ENCODE results near the gene POLG2. TPM values are rescaled to one million over a fixed set of nuclear protein-coding genes. Genes with fewer than 3 reads are reported as not detected.

POLG2 gene
- total and polyA plus RNA-seq, 9 of the 15 experiments (the other 6 are each of a cell fraction or from before 2014, with no cell fraction given), result 13.4 to 44.8 (median 37.0) TPM

DNA sequence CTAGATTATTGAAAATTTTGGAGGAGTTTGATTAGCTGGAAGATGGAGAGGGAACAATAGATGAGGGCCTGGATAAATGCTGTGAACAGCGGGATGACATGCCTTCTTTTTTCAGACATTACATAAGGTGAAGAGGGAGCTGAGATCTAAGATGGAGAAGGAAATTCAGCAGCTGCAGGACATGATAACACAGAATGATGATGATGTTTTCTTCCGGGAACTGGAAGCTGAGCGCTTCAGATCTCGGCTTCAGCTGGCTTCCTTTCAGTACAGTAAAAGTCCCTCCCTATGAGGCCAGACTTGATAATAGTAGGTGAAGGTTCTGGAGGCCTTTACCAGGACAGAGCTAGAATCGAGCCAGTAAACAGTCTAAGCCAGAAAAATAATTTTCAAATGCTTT lies 40.6 kb upstream of the POLG2 start (continued):
- TF ChIP-seq ZNF3 (CRISPR knock-in tag; IDR thresholded peaks at IDR 0.05) (no peak), ZNF696 (CRISPR knock-in tag; conservative IDR thresholded peaks at IDR 0.05) (no peak), RBFOX2 (IDR thresholded peaks at IDR 0.05; ENCODE audit: low read depth, low read length) (no peak), DMBX1 (CRISPR knock-in tag; IDR thresholded peaks at IDR 0.05; ENCODE audit: borderline replicate concordance) (peak; percentile 45; the same call in 1 of the 2 replicates), NONO (IDR thresholded peaks at IDR 0.05; ENCODE audit: low read depth in 2 of 2, low read length in 1 of 2) (no peak), ZNF134 (CRISPR knock-in tag; conservative IDR thresholded peaks at IDR 0.05) (0 out of 2 replicates have a peak, but pooled peaks have one; percentile 30), ZNF436 (CRISPR knock-in tag; IDR thresholded peaks at IDR 0.05) (no peak), GATA2 (CRISPR knock-in tag; IDR thresholded peaks at IDR 0.05) (peak; percentile 78; the same call in 1 of the 2 replicates), KAT8 (IDR thresholded peaks at IDR 0.05; ENCODE audit: low read depth) (no peak), EP300 (IDR thresholded peaks at IDR 0.05; ENCODE audit: low read length) (peak; percentile 89)
- TF ChIP-seq, protein P1, sequence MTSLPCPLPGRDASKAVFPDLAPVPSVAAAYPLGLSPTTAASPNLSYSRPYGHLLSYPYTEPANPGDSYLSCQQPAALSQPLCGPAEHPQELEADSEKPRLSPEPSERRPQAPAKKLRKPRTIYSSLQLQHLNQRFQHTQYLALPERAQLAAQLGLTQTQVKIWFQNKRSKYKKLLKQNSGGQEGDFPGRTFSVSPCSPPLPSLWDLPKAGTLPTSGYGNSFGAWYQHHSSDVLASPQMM (CRISPR knock-in tag; IDR thresholded peaks at IDR 0.05), result no peak
- TF ChIP-seq, protein P2, sequence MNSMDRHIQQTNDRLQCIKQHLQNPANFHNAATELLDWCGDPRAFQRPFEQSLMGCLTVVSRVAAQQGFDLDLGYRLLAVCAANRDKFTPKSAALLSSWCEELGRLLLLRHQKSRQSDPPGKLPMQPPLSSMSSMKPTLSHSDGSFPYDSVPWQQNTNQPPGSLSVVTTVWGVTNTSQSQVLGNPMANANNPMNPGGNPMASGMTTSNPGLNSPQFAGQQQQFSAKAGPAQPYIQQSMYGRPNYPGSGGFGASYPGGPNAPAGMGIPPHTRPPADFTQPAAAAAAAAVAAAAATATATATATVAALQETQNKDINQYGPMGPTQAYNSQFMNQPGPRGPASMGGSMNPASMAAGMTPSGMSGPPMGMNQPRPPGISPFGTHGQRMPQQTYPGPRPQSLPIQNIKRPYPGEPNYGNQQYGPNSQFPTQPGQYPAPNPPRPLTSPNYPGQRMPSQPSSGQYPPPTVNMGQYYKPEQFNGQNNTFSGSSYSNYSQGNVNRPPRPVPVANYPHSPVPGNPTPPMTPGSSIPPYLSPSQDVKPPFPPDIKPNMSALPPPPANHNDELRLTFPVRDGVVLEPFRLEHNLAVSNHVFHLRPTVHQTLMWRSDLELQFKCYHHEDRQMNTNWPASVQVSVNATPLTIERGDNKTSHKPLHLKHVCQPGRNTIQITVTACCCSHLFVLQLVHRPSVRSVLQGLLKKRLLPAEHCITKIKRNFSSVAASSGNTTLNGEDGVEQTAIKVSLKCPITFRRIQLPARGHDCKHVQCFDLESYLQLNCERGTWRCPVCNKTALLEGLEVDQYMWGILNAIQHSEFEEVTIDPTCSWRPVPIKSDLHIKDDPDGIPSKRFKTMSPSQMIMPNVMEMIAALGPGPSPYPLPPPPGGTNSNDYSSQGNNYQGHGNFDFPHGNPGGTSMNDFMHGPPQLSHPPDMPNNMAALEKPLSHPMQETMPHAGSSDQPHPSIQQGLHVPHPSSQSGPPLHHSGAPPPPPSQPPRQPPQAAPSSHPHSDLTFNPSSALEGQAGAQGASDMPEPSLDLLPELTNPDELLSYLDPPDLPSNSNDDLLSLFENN (IDR thresholded peaks at IDR 0.05; ENCODE audit: low read depth in 2 of 2, low read length in 2 of 2), result peak in 1 of 2 experiments; percentile 79; a peak in 1 of 4 replicates
- TF ChIP-seq, protein P3, sequence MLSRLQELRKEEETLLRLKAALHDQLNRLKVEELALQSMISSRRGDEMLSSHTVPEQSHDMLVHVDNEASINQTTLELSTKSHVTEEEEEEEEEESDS (CRISPR knock-in tag; IDR thresholded peaks at IDR 0.05), result no peak
- TF ChIP-seq, protein P4, sequence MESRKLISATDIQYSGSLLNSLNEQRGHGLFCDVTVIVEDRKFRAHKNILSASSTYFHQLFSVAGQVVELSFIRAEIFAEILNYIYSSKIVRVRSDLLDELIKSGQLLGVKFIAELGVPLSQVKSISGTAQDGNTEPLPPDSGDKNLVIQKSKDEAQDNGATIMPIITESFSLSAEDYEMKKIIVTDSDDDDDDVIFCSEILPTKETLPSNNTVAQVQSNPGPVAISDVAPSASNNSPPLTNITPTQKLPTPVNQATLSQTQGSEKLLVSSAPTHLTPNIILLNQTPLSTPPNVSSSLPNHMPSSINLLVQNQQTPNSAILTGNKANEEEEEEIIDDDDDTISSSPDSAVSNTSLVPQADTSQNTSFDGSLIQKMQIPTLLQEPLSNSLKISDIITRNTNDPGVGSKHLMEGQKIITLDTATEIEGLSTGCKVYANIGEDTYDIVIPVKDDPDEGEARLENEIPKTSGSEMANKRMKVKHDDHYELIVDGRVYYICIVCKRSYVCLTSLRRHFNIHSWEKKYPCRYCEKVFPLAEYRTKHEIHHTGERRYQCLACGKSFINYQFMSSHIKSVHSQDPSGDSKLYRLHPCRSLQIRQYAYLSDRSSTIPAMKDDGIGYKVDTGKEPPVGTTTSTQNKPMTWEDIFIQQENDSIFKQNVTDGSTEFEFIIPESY (CRISPR knock-in tag; IDR thresholded peaks at IDR 0.05), result no peak
- TF ChIP-seq, protein P5, sequence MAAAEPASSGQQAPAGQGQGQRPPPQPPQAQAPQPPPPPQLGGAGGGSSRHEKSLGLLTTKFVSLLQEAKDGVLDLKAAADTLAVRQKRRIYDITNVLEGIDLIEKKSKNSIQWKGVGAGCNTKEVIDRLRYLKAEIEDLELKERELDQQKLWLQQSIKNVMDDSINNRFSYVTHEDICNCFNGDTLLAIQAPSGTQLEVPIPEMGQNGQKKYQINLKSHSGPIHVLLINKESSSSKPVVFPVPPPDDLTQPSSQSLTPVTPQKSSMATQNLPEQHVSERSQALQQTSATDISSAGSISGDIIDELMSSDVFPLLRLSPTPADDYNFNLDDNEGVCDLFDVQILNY (CRISPR knock-in tag; IDR thresholded peaks at IDR 0.05), result no peak
- TF ChIP-seq, protein P6, sequence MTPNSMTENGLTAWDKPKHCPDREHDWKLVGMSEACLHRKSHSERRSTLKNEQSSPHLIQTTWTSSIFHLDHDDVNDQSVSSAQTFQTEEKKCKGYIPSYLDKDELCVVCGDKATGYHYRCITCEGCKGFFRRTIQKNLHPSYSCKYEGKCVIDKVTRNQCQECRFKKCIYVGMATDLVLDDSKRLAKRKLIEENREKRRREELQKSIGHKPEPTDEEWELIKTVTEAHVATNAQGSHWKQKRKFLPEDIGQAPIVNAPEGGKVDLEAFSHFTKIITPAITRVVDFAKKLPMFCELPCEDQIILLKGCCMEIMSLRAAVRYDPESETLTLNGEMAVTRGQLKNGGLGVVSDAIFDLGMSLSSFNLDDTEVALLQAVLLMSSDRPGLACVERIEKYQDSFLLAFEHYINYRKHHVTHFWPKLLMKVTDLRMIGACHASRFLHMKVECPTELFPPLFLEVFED (CRISPR knock-in tag; conservative IDR thresholded peaks at IDR 0.05), result no peak
- TF ChIP-seq, protein P7, sequence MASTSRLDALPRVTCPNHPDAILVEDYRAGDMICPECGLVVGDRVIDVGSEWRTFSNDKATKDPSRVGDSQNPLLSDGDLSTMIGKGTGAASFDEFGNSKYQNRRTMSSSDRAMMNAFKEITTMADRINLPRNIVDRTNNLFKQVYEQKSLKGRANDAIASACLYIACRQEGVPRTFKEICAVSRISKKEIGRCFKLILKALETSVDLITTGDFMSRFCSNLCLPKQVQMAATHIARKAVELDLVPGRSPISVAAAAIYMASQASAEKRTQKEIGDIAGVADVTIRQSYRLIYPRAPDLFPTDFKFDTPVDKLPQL (IDR thresholded peaks at IDR 0.05; ENCODE audit: extremely low read depth, insufficient read length), result no peak
- TF ChIP-seq, protein P8, sequence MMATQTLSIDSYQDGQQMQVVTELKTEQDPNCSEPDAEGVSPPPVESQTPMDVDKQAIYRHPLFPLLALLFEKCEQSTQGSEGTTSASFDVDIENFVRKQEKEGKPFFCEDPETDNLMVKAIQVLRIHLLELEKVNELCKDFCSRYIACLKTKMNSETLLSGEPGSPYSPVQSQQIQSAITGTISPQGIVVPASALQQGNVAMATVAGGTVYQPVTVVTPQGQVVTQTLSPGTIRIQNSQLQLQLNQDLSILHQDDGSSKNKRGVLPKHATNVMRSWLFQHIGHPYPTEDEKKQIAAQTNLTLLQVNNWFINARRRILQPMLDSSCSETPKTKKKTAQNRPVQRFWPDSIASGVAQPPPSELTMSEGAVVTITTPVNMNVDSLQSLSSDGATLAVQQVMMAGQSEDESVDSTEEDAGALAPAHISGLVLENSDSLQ (IDR thresholded peaks at IDR 0.05), result peak; percentile 29; the same call in 1 of the 2 replicates
